Brain microvascular endothelial cell (primary cell): ENCODE data around the gene GNAT1.

Experiments used
- DNase-seq: peaks from one replicate; pipeline ENCODE4 v3.0.0-alpha.2; 2020
- H3K27ac ChIP-seq: fragments of 250-450 bp; sonication (Bioruptor Pico); 2 replicates; pipeline ENCODE4 v1.5.1; 2020; ENCODE audit warnings: mild to moderate bottlenecking, moderate library complexity
- H3K27me3 ChIP-seq: fragments of 250-450 bp; sonication (Bioruptor Pico); replicated peaks from 2 replicates; pipeline ENCODE4 v1.5.1; 2020; ENCODE audit warnings: mild to moderate bottlenecking
- H3K36me3 ChIP-seq: fragments of 250-450 bp; sonication (Bioruptor Pico); replicated peaks from 2 replicates; pipeline ENCODE4 v1.5.1; 2020; ENCODE audit warnings: mild to moderate bottlenecking
- H3K4me3 ChIP-seq: 2 replicates; pipeline ENCODE4 v1.5.1; 2011; ENCODE audit warnings: low read depth, mild to moderate bottlenecking, control low read depth, low read length, moderate library complexity
- CTCF ChIP-seq: IDR thresholded peaks from 2 replicates; pipeline ENCODE4 v1.5.1; 2011; ENCODE audit warnings: low read depth, mild to moderate bottlenecking, moderate library complexity, low read length, control low read depth, inconsistent platforms; ENCODE audit errors: missing control alignments
- in situ Hi-C: cut with HindIII; loops from 2 replicates; pipeline ENCODE4 v1.10.0; 2017; ENCODE audit warnings: low sequenced_read_pairs, low pct_ligation_motif_present

GNAT1 gene

GRCh38 chr3:50203113-50203808 is 11.9 kb downstream of the GNAT1 start:
- Histone ChIP-seq H3K36me3 (no peaks in the 10 kb centered on the region), H3K27ac (no peak overlapping the region), H3K4me3 (no peak overlapping the region), H3K27me3 (peaks cover 36% of the 10 kb centered on the region)
- TF ChIP-seq CTCF, result no peak
- DNase-seq, result no peak
- in situ Hi-C loops, result no loop called here

- TF ChIP-seq CTCF, result no peak
- Histone ChIP-seq H3K36me3 (no peaks in the 10 kb centered on the region), H3K4me3 (no peak overlapping the region), H3K27me3 (peaks cover 36% of the 10 kb centered on the region), H3K27ac (no peak overlapping the region)
- in situ Hi-C loops, result no loop called here
- no peak for DNase-seq
These were observed 12.7 kb downstream of the GNAT1 start for GRCh38 chr3:50203809-50204803.

- no peak for DNase-seq
- Histone ChIP-seq H3K27ac (no peak within 1 kb of the TSS), H3K36me3 (no peaks in the 10 kb centered on the region), H3K4me3 (peak within 1 kb of the TSS; percentile 39), H3K27me3 (peaks cover 36% of the 10 kb centered on the region)
- in situ Hi-C loops, result no loop called here
- no peak for TF ChIP-seq CTCF
These were observed 13.5 kb downstream of the GNAT1 start, which contains the start of gene SLC38A3 for GRCh38 chr3:50204804-50205412. SLC38A3 (plus strand) TSS chr3:50205271; CDS start chr3:50214200, 8,929 bp downstream.

GRCh38 chr3:50205413-50206276 is 14.2 kb downstream of the GNAT1 start:
- Histone ChIP-seq H3K4me3 (peak overlapping the region; percentile 39), H3K36me3 (no peaks in the 10 kb centered on the region), H3K27ac (no peak overlapping the region), H3K27me3 (peaks cover 36% of the 10 kb centered on the region)
- TF ChIP-seq CTCF, result no peak
- no peak for DNase-seq
- in situ Hi-C loops, result no loop called here

- no peaks in the 10 kb centered on the region for H3K36me3 ChIP-seq
- in situ Hi-C loops, result no loop called here
- H3K4me3 ChIP-seq, result no peak overlapping the region
- peaks cover 33% of the 10 kb centered on the region for H3K27me3 ChIP-seq
- H3K27ac ChIP-seq, result no peak overlapping the region
- no peak for TF ChIP-seq CTCF
- DNase-seq, result no peak
These were observed 16.1 kb downstream of the GNAT1 start for GRCh38 chr3:50207359-50208042.
